Endothelial cell of umbilical vein (primary cell): ENCODE data around the gene NAMPT. TPM values are rescaled to one million over a fixed set of nuclear protein-coding genes. Genes with fewer than 3 reads are reported as not detected.
"Not testable (repeated sequence)": the region's sequence is repeated elsewhere in the genome, so short reads cannot be mapped to it uniquely, and the experiment has no call there.

Experiments
- BruUV-seq: library from RNA; stranded (reverse); fragments of 400-500 nt; replicated peaks from 2 replicates; lab custom pipeline; 2021; lab: Mats Ljungman, UMichigan
- CTCF ChIA-PET: fragments of 300-600, 350-600 bp; sonication (Branson Sonifier 250); formaldehyde crosslinking; loops from one replicate; lab custom pipeline; 2021; ENCODE audit warnings: antibody characterized with exemption, inconsistent platforms; lab: Charles Lee
- POLR2A ChIA-PET: fragments of 300-600, 350-600 bp; sonication (Branson Sonifier 250); formaldehyde crosslinking; loops from one replicate; lab custom pipeline; 2021; ENCODE audit warnings: antibody characterized with exemption, inconsistent platforms; lab: Charles Lee
- DNase-seq: peaks from one replicate; pipeline ENCODE4 v3.0.0-alpha.2; 2011; ENCODE audit warnings: low read depth, low spot score
- FAIRE-seq: peaks from 2 replicates; lab custom pipeline; 2011; peaks lifted over from hg19 to GRCh38; lab: Jason Lieb, UNC
- H2AFZ ChIP-seq: 2 replicates; pipeline ENCODE4 v1.6.0; 2012; ENCODE audit warnings: low read depth, low read length, control low read depth, inconsistent platforms
- H3K27ac ChIP-seq: 2 replicates; pipeline ENCODE4 v1.5.1; 2011; ENCODE audit warnings: low read depth, mild to moderate bottlenecking, control low read depth, low read length, moderate library complexity; ENCODE audit not compliant: insufficient read depth
- H3K27me3 ChIP-seq, 2 experiments: 2 replicates each; pipeline versions ENCODE4 v1.6.0 to v1.6.1; 2011; ENCODE audit warnings: low read length in 2 of 2, mixed read lengths in 1 of 2; ENCODE audit not compliant: control insufficient read depth in 2 of 2, insufficient read depth in 2 of 2
- H3K36me3 ChIP-seq, 2 experiments: 2 replicates in 1 of 2; 3 replicates in 1 of 2; pipeline ENCODE4 v1.5.1; 2011; ENCODE audit warnings: low read length in 2 of 2, mild to moderate bottlenecking in 1 of 2, moderate library complexity in 1 of 2; ENCODE audit not compliant: control insufficient read depth in 2 of 2, insufficient read depth in 2 of 2; ENCODE audit errors: extremely low read depth in 1 of 2
- H3K4me1 ChIP-seq: 3 replicates; pipeline ENCODE4 v1.5.1; 2011; ENCODE audit warnings: mild to moderate bottlenecking, low read length; ENCODE audit not compliant: control insufficient read depth, insufficient read depth; ENCODE audit errors: extremely low read depth
- H3K4me2 ChIP-seq: 2 replicates; pipeline ENCODE4 v1.6.1; 2011; ENCODE audit warnings: low read length, control low read depth, mixed read lengths; ENCODE audit not compliant: insufficient read depth
- H3K4me3 ChIP-seq, 3 experiments: fragments of 200-600 bp in 1 of 3; sonication (generic), shearing (Covaris generic) in 1 of 3; replicated peaks in 1 of 3; 2 replicates each; pipeline ENCODE4 v1.5.1; 2011 to 2016; ENCODE audit warnings: control low read depth in 3 of 3, low read length in 3 of 3, mild to moderate bottlenecking in 2 of 3, inconsistent platforms in 1 of 3, low read depth in 1 of 3, moderate library complexity in 1 of 3; ENCODE audit not compliant: insufficient read depth in 1 of 3
- H3K79me2 ChIP-seq: 2 replicates; pipeline ENCODE4 v1.6.0; 2012; ENCODE audit warnings: low read length, inconsistent platforms; ENCODE audit not compliant: control insufficient read depth, insufficient read depth
- H3K9ac ChIP-seq: replicated peaks from 2 replicates; pipeline ENCODE3; 2011; ENCODE audit warnings: low read length, control low read depth; ENCODE audit not compliant: insufficient read depth; ENCODE audit errors: extremely low read depth
- H3K9me1 ChIP-seq: replicated peaks from 3 replicates; pipeline ENCODE4 v1.6.0; 2011; ENCODE audit warnings: mild to moderate bottlenecking, low read length; ENCODE audit not compliant: control insufficient read depth, insufficient read depth; ENCODE audit errors: extremely low read depth
- H3K9me3 ChIP-seq: replicated peaks from 2 replicates; pipeline ENCODE4 v1.5.1; 2012; ENCODE audit warnings: low read length, inconsistent platforms; ENCODE audit not compliant: control insufficient read depth, insufficient read depth
- H4K20me1 ChIP-seq: replicated peaks from 2 replicates; pipeline ENCODE3; 2011; ENCODE audit warnings: mild to moderate bottlenecking, low read length; ENCODE audit not compliant: control insufficient read depth, insufficient read depth; ENCODE audit errors: extremely low read depth
- CTCF ChIP-seq, 2 donors: IDR thresholded peaks; 1 replicate in 1 of 2; 2 replicates in 1 of 2; pipeline ENCODE4 v1.5.1; 2011; ENCODE audit warnings: low read length in 2 of 2, mild to moderate bottlenecking in 2 of 2, moderate library complexity in 2 of 2, control low read depth in 1 of 2, inconsistent platforms in 1 of 2, low read depth in 1 of 2; ENCODE audit not compliant: insufficient read depth in 1 of 2; ENCODE audit errors: extremely low read depth in 1 of 2
- EZH2 ChIP-seq: IDR thresholded peaks from 2 replicates; pipeline ENCODE4 v1.6.1; 2012; ENCODE audit warnings: borderline replicate concordance, low read depth, mild to moderate bottlenecking, moderate library complexity, low read length, inconsistent platforms; ENCODE audit not compliant: severe bottlenecking
- FOS ChIP-seq: IDR thresholded peaks from 2 replicates; pipeline ENCODE4 v1.6.1; 2011; ENCODE audit warnings: mild to moderate bottlenecking, low read length, moderate library complexity, borderline replicate concordance; ENCODE audit not compliant: insufficient read depth
- GATA2 ChIP-seq: IDR thresholded peaks from 2 replicates; pipeline ENCODE4 v1.7.0; 2011; ENCODE audit warnings: low read depth, mild to moderate bottlenecking, moderate library complexity, mixed read lengths, low read length; ENCODE audit not compliant: insufficient read length, insufficient read depth
- JUN ChIP-seq: IDR thresholded peaks from 2 replicates; pipeline ENCODE4 v1.6.1; 2011; ENCODE audit warnings: borderline replicate concordance, low read depth; ENCODE audit not compliant: insufficient read length, insufficient read depth
- MYC ChIP-seq: IDR thresholded peaks from one replicate; pipeline ENCODE4 v1.6.1; 2011; ENCODE audit warnings: mild to moderate bottlenecking, low read depth, low read length
- POLR2A ChIP-seq: IDR thresholded peaks from 2 replicates; pipeline ENCODE4 v1.6.1; 2012; ENCODE audit warnings: low read depth, mild to moderate bottlenecking, control low read depth, low read length
- POLR2AphosphoS5 ChIP-seq: IDR thresholded peaks from 2 replicates; pipeline ENCODE4 v1.6.1; 2012; ENCODE audit warnings: low read depth, mild to moderate bottlenecking, control low read depth, low read length, moderate library complexity; ENCODE audit not compliant: insufficient read depth
- dilution Hi-C: fragments of 300-500 bp; cut with MboI; formaldehyde crosslinking; loops from one replicate; pipeline ENCODE4 v1.15.0; 2019; ENCODE audit warnings: low sequenced_read_pairs; ENCODE audit not compliant: extremely low pct_ligation_motif_present
- intact Hi-C: fragments of 100-400 bp; cut with micrococcal nuclease; formaldehyde crosslinking; loops from one replicate; pipeline ENCODE4 v1.10.0; 2022
- polyA plus RNA-seq, 4 experiments: library from polyadenylated mRNA; depleted of rRNA in 3 of 4; stranded (reverse) in 3 of 4; unstranded in 1 of 4; fragments of >200 nt; gene quantifications; 2 replicates each; pipeline versions ENCODE4 v1.2.1 to v1.2.3, GENCODE V29; 2011 to 2012; ENCODE audit warnings: missing spikeins in 1 of 4
- total RNA-seq: library from RNA; stranded (reverse); gene quantifications from 2 replicates; pipeline ENCODE4 v1.2.3, GENCODE V29; 2021
- TF ChIP-seq, protein P1 (sequence below): IDR thresholded peaks from 2 replicates; pipeline ENCODE4 v1.6.1; 2011; ENCODE audit not compliant: insufficient read depth, insufficient read length

NAMPT gene
- total and polyA plus RNA-seq, 2 donors (not counting 3 experiments of a cell fraction or from before 2014, with no cell fraction given) = 17.5 to 133 TPM

- H2AFZ ChIP-seq, POLR2A ChIA-PET, H3K27me3 ChIP-seq, H4K20me1 ChIP-seq, H3K79me2 ChIP-seq, H3K9me3 ChIP-seq, intact Hi-C loops, FAIRE-seq, DNase-seq, CTCF ChIA-PET, H3K4me2 ChIP-seq, H3K4me1 ChIP-seq, H3K4me3 ChIP-seq, BruUV-seq, H3K9ac ChIP-seq, dilution Hi-C loops, H3K27ac ChIP-seq, H3K9me1 ChIP-seq, H3K36me3 ChIP-seq: not testable (repeated sequence)
These were observed 13.8 kb upstream of the NAMPT start for GRCh38 chr7:106298631-106299030.

DNA sequence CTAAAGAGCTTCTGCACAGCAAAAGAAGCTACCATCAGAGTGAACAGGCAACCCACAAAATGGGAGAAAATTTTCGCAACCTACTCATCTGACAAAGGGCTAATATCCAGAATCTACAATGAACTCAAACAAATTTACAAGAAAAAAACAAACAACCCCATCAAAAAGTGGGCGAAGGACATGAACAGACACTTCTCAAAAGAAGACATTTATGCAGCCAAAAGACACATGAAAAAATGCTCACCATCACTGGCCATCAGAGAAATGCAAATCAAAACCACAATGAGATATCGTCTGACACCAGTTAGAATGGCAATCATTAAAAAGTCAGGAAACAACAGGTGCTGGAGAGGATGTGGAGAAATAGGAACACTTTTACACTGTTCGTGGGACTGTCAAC is 13.4 kb upstream of the NAMPT start:
- H2AFZ ChIP-seq, CTCF ChIA-PET, H3K79me2 ChIP-seq, H3K4me3 ChIP-seq, H3K27me3 ChIP-seq, H3K9ac ChIP-seq, FAIRE-seq, DNase-seq, H4K20me1 ChIP-seq, H3K4me1 ChIP-seq, BruUV-seq, POLR2A ChIA-PET, H3K36me3 ChIP-seq, H3K4me2 ChIP-seq, dilution Hi-C loops, intact Hi-C loops, H3K27ac ChIP-seq, H3K9me1 ChIP-seq, H3K9me3 ChIP-seq: not testable (repeated sequence)

DNA sequence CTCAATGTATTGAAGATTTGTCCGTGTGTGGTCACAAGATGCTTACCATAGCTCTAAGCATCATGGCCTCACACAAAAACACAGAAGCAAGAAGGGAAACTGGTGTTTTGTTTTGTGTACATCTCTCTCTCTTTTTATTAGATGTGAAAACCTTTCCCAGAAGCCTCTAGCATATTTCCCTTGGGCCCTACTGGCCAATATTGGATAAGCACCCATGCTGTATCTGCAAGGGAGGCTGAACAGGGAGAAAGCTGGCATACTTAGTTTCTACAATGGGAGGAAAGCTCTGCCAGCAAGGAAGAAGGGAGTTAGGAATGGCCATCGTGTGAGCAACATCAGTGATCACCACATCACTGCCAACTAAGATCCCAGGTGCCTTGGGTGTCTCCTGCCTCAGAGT is 9.6 kb upstream of the NAMPT start:
- POLR2A ChIA-PET = no interaction called here
- H2AFZ ChIP-seq = no peak overlapping the region
- H4K20me1 ChIP-seq = no peaks in the 10 kb centered on the region
- dilution Hi-C loops = no loop called here
- no peaks in the 10 kb centered on the region for H3K36me3 ChIP-seq
- intact Hi-C loops = no loop called here
- no TSS peak for BruUV-seq
- FAIRE-seq (no peak), DNase-seq (no peak)
- H3K4me1 ChIP-seq = no peaks in the 10 kb centered on the region
- H3K9ac ChIP-seq = no peak overlapping the region
- TF ChIP-seq FOS (no peak), GATA2 (no peak), EZH2 (no peak), JUN (no peak), CTCF (IDR thresholded peaks at IDR 0.05; ENCODE audit: extremely low read depth in 1 of 2, insufficient read depth in 1 of 2, low read depth in 1 of 2, low read length in 2 of 2) (no peak), POLR2A (no peak), POLR2AphosphoS5 (no peak), MYC (no peak)
- TF ChIP-seq, protein P1, sequence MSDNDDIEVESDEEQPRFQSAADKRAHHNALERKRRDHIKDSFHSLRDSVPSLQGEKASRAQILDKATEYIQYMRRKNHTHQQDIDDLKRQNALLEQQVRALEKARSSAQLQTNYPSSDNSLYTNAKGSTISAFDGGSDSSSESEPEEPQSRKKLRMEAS = no peak
- no peaks in the 10 kb centered on the region for H3K79me2 ChIP-seq
- H3K4me3 ChIP-seq = no peak overlapping the region
- CTCF ChIA-PET = interaction anchor here (1.0 kb wide), 1 partner anchor 118 kb away, joined by 3 read pairs; no protein-coding TSS in a partner anchor
- H3K27ac ChIP-seq = no peak overlapping the region
- H3K9me1 ChIP-seq = no peaks in the 10 kb centered on the region
- no peaks in the 10 kb centered on the region for H3K9me3 ChIP-seq
- H3K27me3 ChIP-seq = no peaks in the 10 kb centered on the region
- no peak overlapping the region for H3K4me2 ChIP-seq
